H1 (cell line): ENCODE measurements around the gene DLG4. TPM values are rescaled to one million over a fixed set of nuclear protein-coding genes. Genes with fewer than 3 reads are reported as not detected.
A peak's percentile ranks its signal among the peaks of the same experiment; 100 is the strongest.

Experiments
- CTCF ChIA-PET: fragments of 300-600 bp; sonication (Branson Sonifier 250); formaldehyde crosslinking; loops from one replicate; lab custom pipeline; 2021; ENCODE audit not compliant: partially characterized antibody; lab: Charles Lee
- POLR2A ChIA-PET: fragments of 300-600 bp; sonication (Branson Sonifier 250); formaldehyde crosslinking; loops from one replicate; lab custom pipeline; 2021; ENCODE audit warnings: inconsistent platforms; ENCODE audit not compliant: partially characterized antibody; lab: Charles Lee
- DNase-seq, 2 experiments: peaks; one replicate each; pipeline versions ENCODE4 v3.0.0 to v3.0.0-alpha.2; 2010 to 2022; ENCODE audit warnings: low spot score in 2 of 2, low read depth in 1 of 2, mixed read lengths in 1 of 2
- FAIRE-seq: peaks from 2 replicates; lab custom pipeline; 2011; peaks lifted over from hg19 to GRCh38; lab: Jason Lieb, UNC
- H2AFZ ChIP-seq: 2 replicates; pipeline ENCODE4 v1.8.1; 2012; ENCODE audit warnings: low read length, inconsistent platforms
- H2AK5ac ChIP-seq: 2 replicates; pipeline ENCODE4 v1.6.1; 2013; ENCODE audit warnings: low read depth, low read length
- H2BK120ac ChIP-seq: replicated peaks from 2 replicates; pipeline ENCODE3; 2013; ENCODE audit warnings: low read depth, low read length, inconsistent platforms
- H2BK12ac ChIP-seq: 2 replicates; pipeline ENCODE4 v1.6.1; 2013; ENCODE audit warnings: low read depth, low read length
- H2BK15ac ChIP-seq: 2 replicates; pipeline ENCODE4 v1.6.1; 2013; ENCODE audit warnings: low read length
- H2BK20ac ChIP-seq: 2 replicates; pipeline ENCODE4 v1.6.1; 2013; ENCODE audit warnings: low read length
- H2BK5ac ChIP-seq: 2 replicates; pipeline ENCODE4 v1.6.1; 2013; ENCODE audit warnings: low read depth, low read length
- H3K14ac ChIP-seq: 2 replicates; pipeline ENCODE4 v1.6.1; 2013; ENCODE audit warnings: inconsistent platforms; ENCODE audit not compliant: insufficient read length
- H3K18ac ChIP-seq: 2 replicates; pipeline ENCODE4 v1.6.1; 2013; ENCODE audit warnings: low read length; ENCODE audit errors: extremely low read depth
- H3K23ac ChIP-seq: 2 replicates; pipeline ENCODE4 v1.6.1; 2013; ENCODE audit warnings: inconsistent platforms; ENCODE audit not compliant: insufficient read length
- H3K23me2 ChIP-seq: 2 replicates; pipeline ENCODE4 v1.6.1; 2013; ENCODE audit warnings: low read depth, low read length
- H3K27ac ChIP-seq: 2 replicates; pipeline ENCODE4 v1.6.1; 2011; ENCODE audit warnings: low read depth, low read length, inconsistent platforms
- H3K27me3 ChIP-seq, 4 experiments: replicated peaks in 1 of 4; 1 replicate in 1 of 4; 2 replicates in 3 of 4; pipeline versions ENCODE4 v1.6.1 to v1.8.1; 2011 to 2013; ENCODE audit warnings: low read length in 3 of 4, mild to moderate bottlenecking in 3 of 4, inconsistent platforms in 2 of 4, mixed read lengths in 2 of 4, moderate library complexity in 1 of 4; ENCODE audit not compliant: control insufficient read depth in 3 of 4, insufficient read depth in 3 of 4; ENCODE audit errors: extremely low read depth in 1 of 4
- H3K36me3 ChIP-seq, 4 experiments: 2 replicates each; pipeline versions ENCODE4 v1.6.1 to v1.8.1; 2011 to 2013; ENCODE audit warnings: mild to moderate bottlenecking in 4 of 4, low read length in 3 of 4, moderate library complexity in 2 of 4, control low read depth in 1 of 4, inconsistent platforms in 1 of 4; ENCODE audit not compliant: insufficient read depth in 4 of 4, control insufficient read depth in 2 of 4
- H3K4ac ChIP-seq: replicated peaks from 2 replicates; pipeline ENCODE3; 2013; ENCODE audit warnings: low read length, low read depth, mixed read lengths, inconsistent platforms; ENCODE audit not compliant: insufficient read length
- H3K4me1 ChIP-seq, 4 experiments: replicated peaks in 1 of 4; 1 replicate in 1 of 4; 2 replicates in 3 of 4; pipeline versions ENCODE4 v1.6.1 to v1.8.1; 2011 to 2013; ENCODE audit warnings: low read length in 3 of 4, inconsistent platforms in 2 of 4, mixed read lengths in 1 of 4; ENCODE audit not compliant: insufficient read depth in 4 of 4, control insufficient read depth in 3 of 4
- H3K4me2 ChIP-seq, 2 experiments: 2 replicates each; pipeline versions ENCODE4 v1.6.1 to v1.8.1; 2011 to 2013; ENCODE audit warnings: low read depth in 2 of 2, low read length in 2 of 2, control low read depth in 1 of 2, inconsistent platforms in 1 of 2, mild to moderate bottlenecking in 1 of 2; ENCODE audit not compliant: insufficient read depth in 1 of 2
- H3K4me3 ChIP-seq, 4 experiments: fragments of 200-600, 300-600 bp in 1 of 4; sonication (generic), shearing (Covaris generic), sonication (Bioruptor Twin) in 1 of 4; 2 replicates each; pipeline versions ENCODE4 v1.5.1 to v1.8.1; 2011 to 2016; ENCODE audit warnings: low read length in 4 of 4, low read depth in 3 of 4, control low read depth in 2 of 4, inconsistent platforms in 2 of 4, mild to moderate bottlenecking in 2 of 4, mixed read lengths in 1 of 4, moderate library complexity in 1 of 4; ENCODE audit not compliant: insufficient read depth in 2 of 4; ENCODE audit errors: extremely low read depth in 1 of 4
- H3K56ac ChIP-seq: replicated peaks from 2 replicates; pipeline ENCODE3; 2013; ENCODE audit warnings: low read depth, mild to moderate bottlenecking, mixed read lengths, low read length, inconsistent platforms; ENCODE audit not compliant: insufficient read length
- H3K79me1 ChIP-seq: 2 replicates; pipeline ENCODE4 v1.6.1; 2013; ENCODE audit warnings: low read depth, low read length, control low read depth
- H3K79me2 ChIP-seq, 2 experiments: 2 replicates each; pipeline versions ENCODE4 v1.6.1 to v1.8.1; 2012 to 2013; ENCODE audit warnings: low read length in 2 of 2, mild to moderate bottlenecking in 2 of 2, inconsistent platforms in 1 of 2; ENCODE audit not compliant: insufficient read depth in 2 of 2, control insufficient read depth in 1 of 2
- H3K9ac ChIP-seq, 4 experiments: replicated peaks in 1 of 4; 1 replicate in 1 of 4; 2 replicates in 3 of 4; pipeline versions ENCODE4 v1.6.1 to v1.8.1; 2011 to 2013; ENCODE audit warnings: low read depth in 3 of 4, low read length in 3 of 4, control low read depth in 2 of 4, mild to moderate bottlenecking in 2 of 4, moderate library complexity in 2 of 4, inconsistent platforms in 1 of 4; ENCODE audit errors: extremely low read depth in 1 of 4
- H3K9me3 ChIP-seq, 2 experiments: 2 replicates each; pipeline versions ENCODE4 v1.6.1 to v1.8.1; 2012 to 2013; ENCODE audit warnings: mild to moderate bottlenecking in 2 of 2, moderate library complexity in 2 of 2, control low read depth in 1 of 2, inconsistent platforms in 1 of 2, low read depth in 1 of 2, low read length in 1 of 2, mixed read lengths in 1 of 2; ENCODE audit not compliant: insufficient read depth in 2 of 2
- H4K20me1 ChIP-seq, 2 experiments: replicated peaks in 1 of 2; 2 replicates each; pipeline versions ENCODE3 to v1.8.1; 2011 to 2013; ENCODE audit warnings: inconsistent platforms in 2 of 2, low read length in 2 of 2, mild to moderate bottlenecking in 1 of 2; ENCODE audit not compliant: insufficient read depth in 2 of 2, control insufficient read depth in 1 of 2
- H4K5ac ChIP-seq: 2 replicates; pipeline ENCODE4 v1.6.1; 2013; ENCODE audit warnings: low read length, low read depth, mixed read lengths, inconsistent platforms; ENCODE audit not compliant: insufficient read length
- H4K8ac ChIP-seq: 2 replicates; pipeline ENCODE4 v1.8.0; 2013; ENCODE audit warnings: mild to moderate bottlenecking, moderate library complexity, low read length, inconsistent platforms; ENCODE audit not compliant: insufficient read depth; ENCODE audit errors: extremely low read depth
- H4K91ac ChIP-seq: replicated peaks from 2 replicates; pipeline ENCODE3; 2013; ENCODE audit warnings: low read length, mixed read lengths, inconsistent platforms; ENCODE audit not compliant: insufficient read length
- ATF2 ChIP-seq: IDR thresholded peaks from 2 replicates; pipeline ENCODE4 v1.6.1; 2012; ENCODE audit warnings: low read length, inconsistent platforms
- CHD2 ChIP-seq: IDR thresholded peaks from 2 replicates; pipeline ENCODE4 v1.6.1; 2012; ENCODE audit warnings: low read length, improper control_type of control experiment
- CREB1 ChIP-seq: IDR thresholded peaks from 2 replicates; pipeline ENCODE4 v1.6.1; 2012; ENCODE audit warnings: inconsistent platforms
- FOSL1 ChIP-seq: IDR thresholded peaks from 2 replicates; pipeline ENCODE4 v1.6.1; 2011; ENCODE audit warnings: mild to moderate bottlenecking, low read depth, low read length, moderate library complexity; ENCODE audit not compliant: insufficient read depth
- RXRA ChIP-seq: IDR thresholded peaks from 2 replicates; pipeline ENCODE4 v1.6.1; 2011; ENCODE audit warnings: low read depth, mild to moderate bottlenecking, low read length, moderate library complexity; ENCODE audit not compliant: insufficient read depth
- TAF1 ChIP-seq: IDR thresholded peaks from 2 replicates; pipeline ENCODE4 v1.6.1; 2011; ENCODE audit warnings: mild to moderate bottlenecking, low read depth, low read length
- TCF12 ChIP-seq: IDR thresholded peaks from 2 replicates; pipeline ENCODE4 v1.6.1; 2011; ENCODE audit warnings: low read depth, mild to moderate bottlenecking, low read length
- TEAD4 ChIP-seq: IDR thresholded peaks from 2 replicates; pipeline ENCODE4 v1.6.1; 2012; ENCODE audit warnings: low read depth, low read length, inconsistent platforms, mixed read lengths
- YY1 ChIP-seq: IDR thresholded peaks from 2 replicates; pipeline ENCODE4 v1.6.1; 2011; ENCODE audit warnings: low read depth, mild to moderate bottlenecking, low read length
- WGBS, 2 experiments: shearing (Covaris generic) in 1 of 2; methylation state at CpG; one replicate each; pipeline versions ENCODE4 v1.1.6 to v1.1.7; 2013 to 2015; ENCODE audit warnings: low lambda C conversion rate in 2 of 2, mixed read lengths in 2 of 2, inconsistent platforms in 1 of 2, low coverage in 1 of 2, missing lambda C conversion rate in 1 of 2; ENCODE audit not compliant: insufficient replicate concordance in 2 of 2, insufficient coverage in 1 of 2, insufficient read length in 1 of 2; ENCODE audit errors: extremely low coverage in 1 of 2, missing lambda C conversion rate in 1 of 2; 5-methylcytosine and 5-hydroxymethylcytosine counted together
- polyA plus RNA-seq, 7 experiments: library from polyadenylated mRNA; depleted of rRNA in 3 of 7; stranded (reverse) in 5 of 7; unstranded in 2 of 7; fragments of >200 nt in 5 of 7; fragments of 200-250 nt in 2 of 7; gene quantifications; 1 replicate in 5 of 7; 2 replicates in 1 of 7; 4 replicates in 1 of 7; pipeline versions ENCODE4 v1.2.1 to v1.2.3, GENCODE V29; 2011 to 2013; ENCODE audit warnings: missing spikeins in 2 of 7, mixed read lengths in 2 of 7
- total RNA-seq: library from RNA; stranded (reverse); fragmentation: NEBNext Ultra II Directional; extraction: Animal tissue kit (Norgen Biotek cat#: 25700); gene quantifications from 2 replicates; pipeline ENCODE4 v1.2.1, GENCODE V29; 2021

DLG4 gene
- total and polyA plus RNA-seq, 2 of the 8 experiments (the other 6 are each of a cell fraction or from before 2014, with no cell fraction given) = 18.9 to 45.9 TPM

DNA sequence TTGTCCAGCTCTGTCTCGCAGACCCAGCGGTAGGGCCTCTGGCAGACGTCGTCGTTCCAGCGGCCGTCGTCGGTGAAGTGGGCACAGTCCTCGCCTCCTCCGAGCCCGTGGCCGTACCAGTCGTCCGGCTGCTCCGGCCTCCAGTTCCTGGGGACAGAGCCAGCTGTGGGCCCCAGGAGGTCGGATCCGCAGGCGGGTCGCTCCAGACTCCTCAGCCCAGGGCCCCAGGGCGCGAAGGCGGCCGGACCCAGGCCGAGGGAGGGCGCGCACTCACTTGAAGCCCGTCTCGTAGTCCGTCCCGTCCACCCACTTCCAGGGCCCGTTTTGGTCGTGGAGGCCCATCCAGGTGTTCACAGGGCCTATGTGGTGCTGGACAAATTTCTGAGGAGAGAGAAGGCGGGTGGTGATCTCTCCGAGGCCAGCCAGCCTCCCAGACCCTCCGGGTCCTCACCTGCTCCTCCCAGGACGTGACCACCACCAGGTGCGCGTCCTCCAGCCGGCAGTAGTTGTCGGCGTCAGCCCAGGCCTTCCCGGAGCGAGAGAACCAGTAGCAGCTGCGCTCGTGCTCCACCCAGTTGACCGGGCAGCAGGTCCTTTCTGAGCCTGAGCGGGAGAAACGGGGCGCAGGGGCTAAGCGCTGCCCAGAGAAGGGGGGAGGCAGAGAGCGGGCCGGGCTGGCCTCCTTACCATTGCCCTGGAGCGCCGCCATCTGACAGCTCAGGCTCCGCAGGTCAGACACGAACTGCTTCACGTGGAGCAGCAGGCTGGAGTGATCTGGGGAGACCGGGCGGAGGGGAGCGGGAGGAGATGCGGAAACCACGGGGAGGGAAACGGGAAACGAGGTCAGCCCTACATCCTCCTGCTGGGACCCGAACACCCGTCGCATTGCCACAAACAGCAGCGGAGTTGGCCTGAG lies 45.7 kb downstream of the DLG4 start:
- 44% methylated on average over 64 of the region's 69 CpGs; no CpG with 5 or more reads in 1 of the 2 experiments for WGBS, 2 experiments
- Histone ChIP-seq H4K5ac (no peak overlapping the region), H4K91ac (peak overlapping the region; percentile 76), H2BK15ac (peak overlapping the region; percentile 8; the same call in 1 of the 2 replicates), H3K9ac (no peak overlapping the region), H3K4me3 (peak overlapping the region; percentile 8 to 50 (median 12); a peak in 5 of 8 replicates), H2BK20ac (peak overlapping the region; percentile 49; the same call in 1 of the 2 replicates), H2BK12ac (peak overlapping the region; percentile 91; the same call in 1 of the 2 replicates), H3K36me3 (no peaks in the 10 kb centered on the region; a peak in 1 of 8 replicates), H3K14ac (no peak overlapping the region), H3K9me3 (no peaks in the 10 kb centered on the region), H2BK120ac (peak overlapping the region; percentile 69), H3K18ac (peak overlapping the region; percentile 55; the same call in 1 of the 2 replicates), H3K79me2 (no peaks in the 10 kb centered on the region), H2AK5ac (peak overlapping the region; percentile 46; the same call in 1 of the 2 replicates), H3K79me1 (peaks cover 8% of the 10 kb centered on the region; the same call in 1 of the 2 replicates), H3K4me1 (peaks cover 0 to 23% (median 11%) of the 10 kb centered on the region in 4 experiments; a peak in 6 of 7 replicates), H4K20me1 (peaks cover 0 to 21% of the 10 kb centered on the region in 2 experiments), H3K4ac (peak overlapping the region; percentile 95), H3K27me3 (peaks cover 0 to 28% (median 21%) of the 10 kb centered on the region in 4 experiments; a peak in 6 of 7 replicates), H2AFZ (peak overlapping the region; percentile 74), H3K23ac (no peak overlapping the region), H4K8ac (peak overlapping the region; percentile 58; the same call in 1 of the 2 replicates), H3K56ac (peak overlapping the region; percentile 77), H3K27ac (no peak overlapping the region), H3K23me2 (peaks cover 38% of the 10 kb centered on the region), H3K4me2 (peak overlapping the region; percentile 45 to 60), H2BK5ac (peak overlapping the region; percentile 38)
- CTCF ChIA-PET = interaction anchor here (0.6 to 1.9 kb wide), 18 partner anchors 9 to 461 kb away, joined by 3 to 19 read pairs (median 3); partner anchors contain the start of genes SLC13A5 and SOX15
- POLR2A ChIA-PET = interaction anchor here (0.7 to 1.5 kb wide), 12 partner anchors 11 to 210 kb away, joined by 3 to 4 read pairs (median 3); partner anchors contain the start of gene PHF23
- FAIRE-seq (peak; percentile 68), DNase-seq (peak; percentile 72 to 88)
- TF ChIP-seq TCF12 (no peak), RXRA (no peak), CREB1 (no peak; the same call in 1 of the 2 replicates), ATF2 (no peak), FOSL1 (no peak), CHD2 (peak; percentile 21; the same call in 1 of the 2 replicates), TEAD4 (no peak), TAF1 (peak; percentile 57; the same call in 1 of the 2 replicates), YY1 (peak; percentile 51; the same call in 1 of the 2 replicates)
